Activated CD8-positive, alpha-beta memory T cell treated with anti-CD3 and anti-CD28 coated beads, Interleukin-2, amount 50 U/mL, for 48 hours (primary cell): Measurements from ENCODE around the gene ATF4.

ENCODE experiments used
- DNase-seq: peaks from one replicate; pipeline ENCODE4 v3.0.0-alpha.2; 2020

The ATF4 gene

DNA sequence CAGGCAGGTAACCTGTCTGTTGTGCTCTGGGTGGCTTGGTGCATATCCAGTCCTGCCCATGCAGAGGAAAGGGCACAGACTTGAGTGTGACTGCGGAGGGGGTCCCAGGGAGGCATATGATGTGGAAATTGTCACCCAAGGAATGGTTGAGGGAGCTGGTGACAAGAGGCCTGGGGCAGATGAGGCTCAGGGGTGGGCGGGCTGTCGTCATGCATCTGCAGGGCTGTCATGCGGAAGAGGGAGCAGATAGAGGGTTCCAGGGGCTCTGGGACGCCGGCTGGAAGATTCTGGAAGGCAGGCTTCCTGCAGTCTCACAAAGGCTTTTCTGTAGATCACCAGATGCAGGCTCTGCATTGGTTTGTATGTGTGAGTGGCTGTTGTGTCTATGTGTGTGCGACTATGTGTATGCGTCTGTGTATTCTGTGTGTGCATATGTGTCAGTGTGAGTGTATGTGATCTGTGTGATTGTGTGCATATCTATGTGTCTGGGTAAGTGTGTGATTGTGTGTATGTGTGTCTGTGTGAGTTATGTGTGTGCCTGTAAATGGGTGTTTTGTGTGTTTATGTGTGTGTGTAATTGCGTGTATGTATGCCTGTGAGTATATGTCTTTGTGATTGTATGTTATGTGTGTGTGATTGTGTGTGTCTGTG, 42.6 kb downstream of the ATF4 start:
- no peak for DNase-seq

DNA sequence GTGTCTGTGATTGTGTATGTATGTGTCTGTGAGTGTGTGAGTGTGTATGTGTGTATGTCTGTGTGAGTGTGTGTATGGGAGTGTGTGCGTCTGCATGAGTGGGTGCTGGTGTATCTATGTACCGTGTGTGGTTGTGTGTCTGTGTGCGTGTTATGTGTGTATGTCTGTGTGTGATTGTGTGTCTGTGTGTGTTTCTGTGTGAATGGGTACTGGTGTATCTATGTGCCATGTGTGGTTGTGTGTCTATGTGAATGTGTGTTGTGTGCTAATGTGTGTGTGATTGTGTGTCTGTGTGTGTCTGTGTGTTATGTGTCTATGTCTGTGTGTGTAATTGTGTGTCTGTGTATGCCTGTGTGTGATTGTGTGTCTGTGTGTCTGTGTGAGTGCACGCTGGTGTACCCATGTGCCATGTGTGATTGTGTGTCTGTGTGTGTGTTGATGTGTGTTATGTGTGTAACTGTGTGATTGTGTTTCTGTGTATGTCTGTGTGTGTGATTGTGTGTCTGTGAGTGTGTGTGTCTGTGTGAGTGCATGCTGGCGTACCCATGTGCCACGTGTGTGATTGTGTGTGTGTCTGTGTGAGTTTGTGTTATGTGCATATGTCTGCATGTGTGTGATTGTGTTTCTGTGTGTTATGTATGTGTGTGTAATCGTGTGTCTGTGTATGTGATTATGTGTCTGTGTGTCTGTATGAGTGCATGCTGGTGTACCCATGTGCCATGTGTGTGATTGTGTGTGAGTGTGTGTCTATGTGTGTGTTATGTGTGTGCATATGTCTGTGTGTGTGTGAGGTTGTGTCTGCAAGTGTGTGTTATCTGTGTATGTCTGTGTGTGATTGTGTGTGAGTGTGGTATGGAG, 43.4 kb downstream of the ATF4 start:
- no peak for DNase-seq

DNA sequence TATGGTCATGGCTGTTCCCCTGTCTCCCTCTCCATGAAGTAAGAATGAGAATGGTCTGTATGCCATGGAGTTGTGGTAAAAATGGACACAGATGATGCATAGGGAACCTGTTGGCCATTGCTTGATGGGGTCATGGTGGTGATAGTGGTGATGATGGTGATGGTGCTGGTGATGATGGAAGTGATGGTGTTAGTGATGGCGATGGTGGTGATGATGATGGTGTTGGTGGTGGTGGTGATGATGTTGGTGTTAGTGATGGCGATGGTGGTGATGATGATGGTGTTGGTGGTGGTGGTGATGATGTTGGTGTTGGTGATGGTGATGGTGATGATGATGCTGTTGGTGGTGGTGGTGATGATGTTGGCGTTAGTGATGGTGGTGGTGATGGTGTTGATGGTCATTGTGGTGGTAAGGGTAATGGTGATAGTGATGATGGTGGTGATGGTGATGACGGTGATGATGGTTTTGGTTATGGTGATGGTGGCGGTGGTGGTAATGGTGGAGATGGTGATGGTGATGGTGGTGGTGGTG, 45.1 kb downstream of the ATF4 start:
- DNase-seq: no peak

DNA sequence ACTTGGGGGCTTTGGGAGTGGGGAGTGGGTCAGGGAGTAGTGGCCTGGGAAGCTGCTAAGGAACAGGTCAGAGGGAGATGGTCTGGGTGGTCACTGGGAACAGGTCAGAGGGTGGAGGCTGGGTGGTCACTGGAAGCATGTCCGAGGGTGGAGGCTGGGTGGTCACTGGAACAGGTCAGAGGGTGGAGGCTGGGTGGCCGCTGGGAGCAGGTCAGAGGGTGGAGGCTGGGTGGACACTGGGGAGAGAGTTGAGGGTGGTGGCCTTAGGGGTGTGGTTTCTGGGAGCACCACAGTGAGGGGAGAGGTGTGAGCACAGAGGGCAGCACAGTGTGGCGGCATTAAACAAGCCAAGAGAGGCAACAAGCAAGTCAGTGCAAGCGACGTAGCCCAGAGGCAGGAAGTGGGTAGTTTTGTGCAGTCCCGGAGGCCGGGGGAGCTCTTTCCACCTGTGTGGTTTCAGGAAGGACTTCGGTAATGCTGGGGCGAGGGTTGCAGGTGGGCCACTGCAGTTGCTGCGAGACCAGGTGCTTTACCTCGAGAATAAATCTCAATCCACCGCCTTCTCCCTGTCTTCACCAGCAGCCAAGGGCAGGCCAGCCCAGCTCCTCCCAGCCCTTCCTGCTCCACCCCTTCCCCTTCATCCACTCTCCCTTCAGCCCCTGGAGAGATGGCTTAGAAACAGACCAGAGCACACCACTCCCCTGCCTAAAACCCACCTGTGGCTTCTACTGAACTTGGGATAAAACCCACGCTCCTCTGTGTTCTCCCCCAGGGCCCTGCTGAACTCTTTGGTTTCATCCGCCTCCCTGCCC, 47.0 kb downstream of the ATF4 start:
- DNase-seq: no peak

DNA sequence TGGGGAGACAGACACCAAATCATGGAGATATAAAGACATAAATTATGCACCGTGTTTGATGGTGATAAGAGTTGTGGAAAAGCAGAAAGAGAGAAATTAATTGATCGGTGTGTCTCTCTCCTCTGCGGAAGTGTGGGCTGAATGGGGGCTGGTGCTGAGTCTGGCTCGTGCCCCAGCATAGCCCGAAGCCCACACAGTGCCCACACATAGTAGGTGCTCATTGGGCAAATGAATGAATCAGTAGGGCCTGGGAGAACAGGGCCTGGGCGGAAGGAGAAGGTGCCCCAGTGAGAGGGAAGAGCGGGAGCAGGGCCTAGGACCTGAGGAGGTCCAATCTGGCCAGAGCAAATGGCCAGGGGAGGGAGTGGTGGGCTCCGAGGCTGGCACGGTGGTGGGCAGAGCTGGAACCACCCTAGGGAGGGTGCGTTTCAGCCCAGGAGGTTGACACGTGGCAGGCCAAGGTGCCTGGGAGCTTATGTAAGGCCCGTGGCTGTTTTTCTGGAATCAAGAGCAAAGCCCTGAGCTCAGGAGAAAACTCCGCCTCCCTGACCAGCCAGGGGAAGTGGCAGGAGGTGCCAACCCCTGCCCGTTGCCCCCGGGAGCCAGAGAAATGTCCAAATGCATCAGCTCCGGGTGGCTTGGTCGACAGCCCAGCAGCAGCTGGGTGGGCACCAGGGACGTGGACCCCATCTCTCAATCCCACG, 48.1 kb downstream of the ATF4 start:
- no peak for DNase-seq

DNA sequence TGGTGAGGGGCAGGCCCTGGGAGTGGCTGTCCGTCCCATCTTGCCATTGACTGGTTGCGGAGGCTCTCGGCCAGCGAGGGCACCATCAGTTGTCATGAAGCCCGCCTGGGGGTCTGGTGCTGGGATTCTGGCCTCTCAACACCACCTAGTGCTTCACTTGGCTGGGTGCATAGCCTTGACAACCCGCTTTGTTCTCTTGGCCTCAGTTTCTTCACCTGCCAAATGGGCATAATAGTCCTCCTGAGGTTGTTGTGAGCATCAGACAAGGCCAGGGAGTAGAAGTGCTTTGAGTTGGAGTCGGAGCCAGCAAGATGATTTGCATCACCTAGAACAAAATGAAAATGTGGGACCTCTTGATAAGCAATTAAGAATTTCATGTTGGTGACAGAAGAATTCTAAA, 48.7 kb downstream of the ATF4 start:
- DNase-seq: no peak

DNA sequence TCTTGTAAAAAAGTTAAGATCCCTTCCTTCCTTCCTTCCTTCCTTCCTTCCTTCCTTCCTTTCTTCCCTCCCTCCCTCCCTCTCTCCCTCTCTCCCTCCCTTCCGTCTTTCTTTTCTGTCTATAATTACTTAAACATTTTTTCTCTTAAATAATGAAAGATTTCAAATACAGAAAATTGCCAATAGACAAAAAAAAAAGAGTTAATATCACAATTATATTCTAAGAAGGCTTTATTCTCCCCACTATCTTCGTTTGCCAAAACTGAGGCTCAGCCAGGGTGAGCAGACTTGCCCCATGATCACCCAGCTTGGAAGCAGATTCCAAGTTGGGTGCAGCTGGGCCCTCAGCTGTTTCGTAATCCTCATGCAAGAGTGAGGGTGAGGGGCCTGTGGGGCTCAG, 49.9 kb downstream of the ATF4 start:
- DNase-seq: no peak

DNA sequence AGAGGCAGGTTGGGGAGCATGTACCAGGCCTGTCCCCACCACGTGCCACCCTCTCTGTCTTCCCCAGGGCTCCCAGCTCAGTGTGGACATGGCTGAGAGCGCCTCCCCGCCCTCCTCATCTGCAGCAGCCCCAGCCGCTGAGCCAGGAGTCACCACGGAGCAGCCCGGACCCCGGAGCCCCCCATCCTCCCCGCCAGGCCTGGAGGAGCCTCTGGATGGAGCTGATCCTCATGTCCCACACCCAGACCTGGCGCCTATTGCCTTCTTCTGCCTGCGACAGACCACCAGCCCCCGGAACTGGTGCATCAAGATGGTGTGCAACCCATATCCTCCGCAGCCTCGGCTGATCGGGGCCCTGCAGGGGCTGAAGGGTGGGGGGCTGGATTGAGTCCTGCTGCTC, 50.3 kb downstream of the ATF4 start, which contains the start of gene CACNA1I:
Gene CACNA1I, plus strand, starts transcription at position 89 of the 400 bp plus-strand sequence. Its CDS starts 0 bp downstream, at position 89.
- no peak for DNase-seq

DNA sequence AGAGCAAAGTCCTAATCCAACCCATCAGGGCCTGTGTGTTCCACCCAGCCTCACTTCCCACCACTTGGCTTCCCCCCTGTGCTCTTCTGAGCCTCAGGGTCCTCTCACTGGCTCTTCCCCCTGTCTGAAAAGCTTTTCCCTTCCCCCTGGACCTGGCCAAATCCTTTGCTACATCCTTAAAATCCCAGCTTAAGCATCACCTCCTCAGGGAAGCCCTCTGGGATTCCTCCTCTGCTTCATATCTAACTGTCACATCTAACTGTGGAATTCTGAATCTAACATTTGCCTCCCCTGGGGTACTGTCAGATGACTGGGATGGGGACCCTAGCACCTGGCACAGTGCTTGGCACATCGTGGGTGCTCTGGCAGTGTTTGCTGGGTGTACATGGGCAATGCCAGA, 51.2 kb downstream of the ATF4 start:
- no peak for DNase-seq
